Measurements from ENCODE around the gene USP10. TPM values are rescaled to one million over a fixed set of nuclear protein-coding genes. Genes with fewer than 3 reads are reported as not detected.

The USP10 gene
- total and polyA plus RNA-seq, 12 donors: 17.5 to 82.9 (median 62.8) TPM

GRCh38 chr16:84820305-84820684 is 120.5 kb downstream of the USP10 start:
- Histone ChIP-seq H3K4me3 (peak overlapping the region; percentile 47 to 71 (median 65)), H3K9me3 (no peaks in the 10 kb centered on the region), H3K36me3 (no peaks in the 10 kb centered on the region), H3K4me1 (peaks cover 0 to 53% (median 17%) of the 10 kb centered on the region in 9 donors), H3K27me3 (peaks cover 0 to 21% (median 9%) of the 10 kb centered on the region in 7 donors), H3K27ac (peak overlapping the region in 9 of 10 donors; percentile 7 to 89 (median 75))
- TF ChIP-seq CTCF (IDR thresholded peaks at IDR 0.05): no peak
- ATAC-seq (peak in 3 of 8 donors; percentile 1 to 5 (median 5)), DNase-seq (no peak)
- WGBS, 2 donors: 52 to 57% methylated on average over 8 of the region's 8 CpGs
- intact Hi-C loops (cut with DNase I): no loop called here

GRCh38 chr16:84820771-84821170 is 121.0 kb downstream of the USP10 start:
- intact Hi-C loops (cut with DNase I): no loop called here
- 63 to 77% methylated on average over 12 of the region's 12 CpGs for WGBS, 2 donors
- Histone ChIP-seq H3K36me3 (no peaks in the 10 kb centered on the region), H3K27me3 (peaks cover 0 to 21% (median 9%) of the 10 kb centered on the region in 7 donors), H3K4me1 (peaks cover 0 to 54% (median 17%) of the 10 kb centered on the region in 9 donors), H3K27ac (peak overlapping the region in 8 of 10 donors; percentile 7 to 89 (median 76)), H3K9me3 (no peaks in the 10 kb centered on the region), H3K4me3 (peak overlapping the region; percentile 47 to 71 (median 65))
- no peak for ATAC-seq
- no peak for DNase-seq
- no peak for TF ChIP-seq CTCF (IDR thresholded peaks at IDR 0.05)

- peak overlapping the region in 8 of 10 donors; percentile 48 to 89 (median 76) for H3K27ac ChIP-seq
- H3K27me3 ChIP-seq: peaks cover 0 to 21% (median 9%) of the 10 kb centered on the region in 7 donors
- DNase-seq: no peak
- 82 to 93% methylated on average over 9 of the region's 9 CpGs for WGBS, 2 donors
- no peak for TF ChIP-seq CTCF (IDR thresholded peaks at IDR 0.05)
- peak overlapping the region; percentile 47 to 71 (median 65) for H3K4me3 ChIP-seq
- no peak for ATAC-seq
- H3K36me3 ChIP-seq: peaks cover 0 to under 1% (median 0%) of the 10 kb centered on the region in 9 donors
- H3K4me1 ChIP-seq: peaks cover 0 to 58% (median 17%) of the 10 kb centered on the region in 9 donors
- no peaks in the 10 kb centered on the region for H3K9me3 ChIP-seq
- intact Hi-C loops (cut with DNase I): no loop called here
These were observed 121.4 kb downstream of the USP10 start for GRCh38 chr16:84821179-84821578.

- Histone ChIP-seq H3K4me1 (peaks cover 0 to 66% (median 20%) of the 10 kb centered on the region in 9 donors), H3K9me3 (no peaks in the 10 kb centered on the region), H3K4me3 (peak overlapping the region in 9 of 10 donors; percentile 5 to 71 (median 67)), H3K36me3 (peaks cover 0 to 3% (median 0%) of the 10 kb centered on the region in 9 donors), H3K27ac (peak overlapping the region; percentile 26 to 89 (median 75)), H3K27me3 (peaks cover 0 to 21% (median 9%) of the 10 kb centered on the region in 7 donors)
- WGBS, 2 donors: 55 to 69% methylated on average over 13 of the region's 13 CpGs
- no peak for TF ChIP-seq CTCF (IDR thresholded peaks at IDR 0.05)
- DNase-seq: peak in 1 of 2 donors; percentile 61
- ATAC-seq: peak in 7 of 8 donors; percentile 6 to 56 (median 28)
- intact Hi-C loops (cut with DNase I): no loop called here
These were observed 122.2 kb downstream of the USP10 start for GRCh38 chr16:84821728-84822689.

Measured in heart right ventricle (tissue), 16 donors.